Measurements from ENCODE around the gene RPTOR.

RPTOR gene

DNA sequence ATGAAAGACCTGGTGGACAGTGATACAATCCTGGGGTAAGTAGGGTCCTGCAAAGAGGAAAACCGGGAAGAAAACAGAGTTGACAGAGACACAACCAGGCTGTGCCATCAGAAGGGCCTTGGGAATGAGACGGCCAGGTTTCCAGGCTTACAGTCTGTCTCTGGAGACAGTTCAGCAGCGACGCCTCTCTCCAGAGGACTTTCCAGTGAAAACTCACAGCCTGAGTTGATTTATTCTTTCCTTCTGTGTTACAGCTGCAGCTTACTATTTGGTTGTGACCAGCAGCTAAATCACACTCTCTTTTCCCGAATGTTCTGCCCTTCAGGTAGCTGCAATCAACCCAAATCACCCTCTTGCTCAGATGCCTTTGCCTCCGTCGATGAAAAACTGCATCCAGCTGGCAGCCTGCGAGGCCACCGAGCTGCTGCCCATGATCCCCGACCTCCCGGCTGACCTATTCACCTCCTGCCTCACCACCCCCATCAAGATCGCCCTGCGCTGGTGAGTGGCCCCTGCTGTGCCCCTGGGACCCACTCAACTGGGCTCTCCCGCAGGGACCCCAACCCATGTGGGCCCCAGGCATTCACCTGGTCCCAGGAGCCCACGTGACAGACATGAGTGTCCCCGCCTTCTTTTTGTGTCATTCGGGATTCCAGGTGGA is 209.2 kb downstream of the RPTOR start:
- DNase-seq, result no peak
- TF ChIP-seq, protein P1, sequence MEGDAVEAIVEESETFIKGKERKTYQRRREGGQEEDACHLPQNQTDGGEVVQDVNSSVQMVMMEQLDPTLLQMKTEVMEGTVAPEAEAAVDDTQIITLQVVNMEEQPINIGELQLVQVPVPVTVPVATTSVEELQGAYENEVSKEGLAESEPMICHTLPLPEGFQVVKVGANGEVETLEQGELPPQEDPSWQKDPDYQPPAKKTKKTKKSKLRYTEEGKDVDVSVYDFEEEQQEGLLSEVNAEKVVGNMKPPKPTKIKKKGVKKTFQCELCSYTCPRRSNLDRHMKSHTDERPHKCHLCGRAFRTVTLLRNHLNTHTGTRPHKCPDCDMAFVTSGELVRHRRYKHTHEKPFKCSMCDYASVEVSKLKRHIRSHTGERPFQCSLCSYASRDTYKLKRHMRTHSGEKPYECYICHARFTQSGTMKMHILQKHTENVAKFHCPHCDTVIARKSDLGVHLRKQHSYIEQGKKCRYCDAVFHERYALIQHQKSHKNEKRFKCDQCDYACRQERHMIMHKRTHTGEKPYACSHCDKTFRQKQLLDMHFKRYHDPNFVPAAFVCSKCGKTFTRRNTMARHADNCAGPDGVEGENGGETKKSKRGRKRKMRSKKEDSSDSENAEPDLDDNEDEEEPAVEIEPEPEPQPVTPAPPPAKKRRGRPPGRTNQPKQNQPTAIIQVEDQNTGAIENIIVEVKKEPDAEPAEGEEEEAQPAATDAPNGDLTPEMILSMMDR (IDR thresholded peaks at IDR 0.05; ENCODE audit: low read depth, low read length), result no peak
- H3K9me3 ChIP-seq, result no peaks in the 10 kb centered on the region

DNA sequence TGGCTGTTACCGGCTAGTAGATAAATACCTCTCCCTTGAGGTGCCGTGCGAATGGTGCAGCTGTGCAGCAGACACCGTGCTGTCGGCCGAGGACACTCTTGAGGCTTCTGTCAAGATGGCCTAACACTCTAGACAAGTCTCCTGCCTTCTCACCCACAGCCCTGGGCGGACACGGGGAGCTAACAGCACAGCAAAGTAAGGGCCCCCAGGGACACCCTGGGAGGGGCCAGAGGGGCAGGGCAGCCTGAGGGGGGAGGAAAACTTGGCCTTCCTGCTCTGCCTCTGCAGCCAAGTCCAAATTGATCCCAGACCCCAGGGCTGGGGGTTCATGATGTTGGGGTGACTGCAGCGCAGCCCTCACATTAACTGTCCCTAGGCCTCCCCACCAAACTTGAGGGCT is 210.2 kb downstream of the RPTOR start:
- peaks cover 20% of the 10 kb centered on the region for H3K36me3 ChIP-seq
- H3K4me3 ChIP-seq (ENCODE audit: low read depth, low read length), result no peak overlapping the region
- DNase-seq, result no peak
- no peaks in the 10 kb centered on the region for H3K9me3 ChIP-seq
- no peaks in the 10 kb centered on the region for H3K27me3 ChIP-seq
- H3K4me1 ChIP-seq, result peaks cover 3% of the 10 kb centered on the region; the same call in 1 of the 2 replicates
- TF ChIP-seq, protein P1 (IDR thresholded peaks at IDR 0.05; ENCODE audit: low read depth, low read length), result no peak

More for the DNA sequence above, 209.2 kb downstream of the RPTOR start:
- Histone ChIP-seq H3K4me1 (no peaks in the 10 kb centered on the region; the same call in 1 of the 2 replicates), H3K36me3 (peaks cover 20% of the 10 kb centered on the region), H3K27me3 (no peaks in the 10 kb centered on the region), H3K4me3 (ENCODE audit: low read depth, low read length) (no peak overlapping the region)

DNA sequence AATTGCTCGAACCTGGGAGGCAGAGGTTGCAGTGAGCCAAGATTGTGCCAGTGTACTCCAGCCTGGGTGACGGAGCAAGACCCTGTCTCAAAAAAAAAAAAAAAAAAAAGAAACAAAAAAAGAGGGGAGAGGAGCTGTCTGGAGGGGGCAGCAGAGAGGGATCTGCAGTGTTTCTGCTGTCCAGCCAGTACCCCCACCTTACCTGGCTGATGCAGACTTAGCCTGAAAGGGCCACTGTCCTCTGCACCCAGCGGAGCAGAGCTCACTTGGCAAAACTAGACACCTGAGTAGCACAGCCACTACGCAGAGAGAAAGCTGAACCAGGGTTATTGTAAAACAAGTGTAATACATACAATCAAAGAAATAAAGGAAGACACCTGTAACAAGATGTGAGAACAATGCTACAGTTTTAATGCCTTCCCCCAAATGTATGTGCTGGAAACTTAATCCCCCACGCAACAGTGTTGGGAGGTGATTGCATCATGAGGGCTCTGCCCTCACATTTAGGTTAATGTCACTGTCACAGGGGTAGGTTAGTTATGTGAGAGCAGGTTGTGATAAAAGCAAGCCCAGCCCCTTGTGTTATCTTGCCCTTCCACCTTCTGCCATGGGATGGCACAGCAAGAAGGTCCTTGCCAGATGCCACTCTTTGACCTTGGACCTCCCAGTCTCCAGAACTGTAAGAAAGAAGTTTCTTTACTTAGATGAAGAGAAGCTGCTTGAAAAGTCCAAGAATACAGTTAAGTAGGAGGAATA is 211.2 kb downstream of the RPTOR start:
- DNase-seq, result no peak
- H3K36me3 ChIP-seq, result peaks cover 20% of the 10 kb centered on the region
- TF ChIP-seq, protein P1 (IDR thresholded peaks at IDR 0.05; ENCODE audit: low read depth, low read length), result peak; percentile 44
- H3K9me3 ChIP-seq, result no peaks in the 10 kb centered on the region
- no peak overlapping the region for H3K4me3 ChIP-seq (ENCODE audit: low read depth, low read length)
- no peaks in the 10 kb centered on the region for H3K27me3 ChIP-seq
- H3K4me1 ChIP-seq, result peaks cover 3% of the 10 kb centered on the region; the same call in 1 of the 2 replicates

DNA sequence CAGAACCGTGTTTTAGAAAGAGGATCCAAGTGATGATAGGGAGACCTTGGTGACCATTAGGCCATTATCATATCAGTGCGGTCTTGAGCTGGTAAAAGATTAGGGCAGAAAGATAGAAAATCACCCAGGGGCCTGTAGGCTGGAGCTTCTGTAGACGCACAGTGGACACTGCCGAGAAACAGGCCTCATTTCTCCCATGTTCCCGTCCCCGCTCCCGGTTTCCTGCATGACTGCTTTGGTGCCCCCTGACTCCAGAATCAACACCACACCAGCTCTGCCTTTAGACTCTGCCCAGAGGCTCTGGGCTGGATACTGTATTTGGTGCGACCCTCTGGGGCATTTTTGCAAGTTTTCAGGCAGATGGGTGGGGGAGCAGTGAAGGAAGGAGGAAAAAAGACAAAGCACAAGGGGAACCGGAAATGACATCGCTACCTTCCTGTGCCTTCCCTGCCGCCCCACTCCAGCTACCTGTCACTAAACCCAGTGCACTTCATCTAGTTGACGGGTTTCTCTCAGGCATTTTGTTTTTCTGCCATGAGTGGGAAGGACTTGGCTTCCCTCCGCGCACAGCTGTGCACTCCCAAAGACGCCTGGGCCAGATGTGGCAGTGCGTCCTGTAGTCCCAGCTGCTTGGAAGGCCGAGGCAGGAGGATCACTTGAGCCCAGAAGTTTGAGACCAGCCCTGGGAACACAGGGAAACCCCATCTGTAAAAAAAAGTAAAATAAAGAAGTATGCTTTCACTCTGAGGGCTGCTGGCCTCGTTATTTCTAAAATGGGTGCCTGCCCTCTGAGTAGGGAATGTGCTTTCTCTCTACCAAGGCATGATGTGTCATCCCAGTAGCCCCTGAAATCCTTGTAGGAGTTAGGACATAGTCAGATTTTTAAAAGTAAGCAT is 214.1 kb downstream of the RPTOR start:
- H3K36me3 ChIP-seq, result peaks cover 20% of the 10 kb centered on the region
- TF ChIP-seq, protein P1 (IDR thresholded peaks at IDR 0.05; ENCODE audit: low read depth, low read length), result no peak

DNA sequence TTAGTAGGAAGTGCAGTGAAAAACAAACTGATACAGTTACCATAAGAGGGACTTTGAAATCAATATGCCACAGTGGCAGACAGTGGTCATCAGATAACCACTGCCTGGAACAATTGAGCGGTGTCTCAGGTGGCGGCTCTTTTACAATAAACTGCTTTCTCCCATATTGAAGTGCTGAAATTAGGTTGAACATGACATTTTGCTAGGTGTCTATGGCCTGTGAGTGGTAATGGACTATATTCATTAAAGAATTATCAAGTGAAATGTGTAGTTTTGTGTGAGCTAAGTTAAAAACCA is 214.7 kb downstream of the RPTOR start:
- TF ChIP-seq, protein P1 (IDR thresholded peaks at IDR 0.05; ENCODE audit: low read depth, low read length), result no peak
- no peaks in the 10 kb centered on the region for H3K27me3 ChIP-seq
- H3K4me1 ChIP-seq, result peaks cover 5% of the 10 kb centered on the region; the same call in 1 of the 2 replicates
- H3K36me3 ChIP-seq, result peaks cover 16% of the 10 kb centered on the region
- no peak for DNase-seq
- no peak overlapping the region for H3K4me3 ChIP-seq (ENCODE audit: low read depth, low read length)
- H3K9me3 ChIP-seq, result no peaks in the 10 kb centered on the region

More for the DNA sequence above, 214.1 kb downstream of the RPTOR start:
- Histone ChIP-seq H3K4me1 (peaks cover 5% of the 10 kb centered on the region; the same call in 1 of the 2 replicates), H3K4me3 (ENCODE audit: low read depth, low read length) (no peak overlapping the region), H3K9me3 (no peaks in the 10 kb centered on the region), H3K27me3 (no peaks in the 10 kb centered on the region)
- DNase-seq, result no peak

Measured in BE2C (cell line).